RWPE1 (cell line): ENCODE measurements around the gene CNIH2.

Experiments used
- CTCF ChIA-PET: fragments of 350-600 bp; sonication (Branson Sonifier 250); formaldehyde crosslinking; extraction: SDS; loops from one replicate; lab custom pipeline; 2021; lab: Yijun Ruan, JAX
- POLR2A ChIA-PET: fragments of 400-600 bp; formaldehyde crosslinking; extraction: SDS; loops from one replicate; lab custom pipeline; 2020; ENCODE audit warnings: antibody characterized with exemption; ENCODE audit not compliant: low non-redundant PET; lab: Yijun Ruan, JAX
- DNase-seq: peaks from one replicate; pipeline ENCODE4 v3.0.0; 2012; ENCODE audit warnings: low spot score
- H3K27ac ChIP-seq: fragments of 450-650 bp; 2 replicates; pipeline ENCODE4 v1.5.1; 2017
- TF ChIP-seq, protein P1 (sequence below): fragments of 450-650 bp; conservative IDR thresholded peaks from 2 replicates; pipeline ENCODE4 v1.5.1; 2017; ENCODE audit warnings: low read depth, mild to moderate bottlenecking

The CNIH2 gene

DNA sequence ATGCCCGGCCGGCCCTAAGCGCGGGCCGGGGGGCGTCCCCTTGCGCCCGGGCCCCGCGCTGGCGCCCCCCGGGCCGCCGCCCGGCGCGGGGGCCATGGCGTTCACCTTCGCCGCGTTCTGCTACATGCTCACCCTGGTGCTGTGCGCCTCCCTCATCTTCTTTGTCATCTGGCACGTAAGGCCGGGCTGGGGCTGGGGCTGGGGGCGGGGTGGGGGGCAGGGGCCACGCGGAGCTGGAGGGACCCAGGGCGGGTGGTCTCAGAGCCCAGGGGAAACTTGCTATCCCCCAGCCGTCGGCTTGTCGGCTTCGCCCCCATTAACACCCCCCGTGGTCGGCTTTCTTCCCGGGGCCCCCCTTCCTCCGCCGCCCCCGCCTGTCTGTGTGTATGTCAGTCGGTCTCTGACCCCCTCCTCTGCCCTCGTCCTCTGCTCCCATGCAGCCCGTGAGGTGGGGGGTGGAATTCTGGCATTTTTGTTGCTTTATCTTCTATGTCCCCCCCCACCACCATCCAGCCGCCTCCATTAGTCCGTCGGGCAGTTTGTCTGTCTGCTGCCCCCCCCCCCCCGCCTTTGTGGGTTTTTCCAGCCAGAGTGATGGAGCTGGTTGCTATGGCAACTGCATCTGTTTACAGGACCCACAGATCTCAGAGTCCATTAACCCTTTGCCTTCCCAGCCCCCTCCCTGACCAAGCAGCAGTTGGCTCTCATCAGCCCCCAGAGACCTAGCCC is 552 bp downstream of the CNIH2 start:
- ChIA-PET POLR2A (no interaction called here), CTCF (interaction anchor here (0.6 kb wide), 1 partner anchor 213 kb away, joined by 3 read pairs; no protein-coding TSS in a partner anchor)
- DNase-seq, result no peak
- TF ChIP-seq, protein P1, sequence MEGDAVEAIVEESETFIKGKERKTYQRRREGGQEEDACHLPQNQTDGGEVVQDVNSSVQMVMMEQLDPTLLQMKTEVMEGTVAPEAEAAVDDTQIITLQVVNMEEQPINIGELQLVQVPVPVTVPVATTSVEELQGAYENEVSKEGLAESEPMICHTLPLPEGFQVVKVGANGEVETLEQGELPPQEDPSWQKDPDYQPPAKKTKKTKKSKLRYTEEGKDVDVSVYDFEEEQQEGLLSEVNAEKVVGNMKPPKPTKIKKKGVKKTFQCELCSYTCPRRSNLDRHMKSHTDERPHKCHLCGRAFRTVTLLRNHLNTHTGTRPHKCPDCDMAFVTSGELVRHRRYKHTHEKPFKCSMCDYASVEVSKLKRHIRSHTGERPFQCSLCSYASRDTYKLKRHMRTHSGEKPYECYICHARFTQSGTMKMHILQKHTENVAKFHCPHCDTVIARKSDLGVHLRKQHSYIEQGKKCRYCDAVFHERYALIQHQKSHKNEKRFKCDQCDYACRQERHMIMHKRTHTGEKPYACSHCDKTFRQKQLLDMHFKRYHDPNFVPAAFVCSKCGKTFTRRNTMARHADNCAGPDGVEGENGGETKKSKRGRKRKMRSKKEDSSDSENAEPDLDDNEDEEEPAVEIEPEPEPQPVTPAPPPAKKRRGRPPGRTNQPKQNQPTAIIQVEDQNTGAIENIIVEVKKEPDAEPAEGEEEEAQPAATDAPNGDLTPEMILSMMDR, result no peak
- H3K27ac ChIP-seq, result peak overlapping the region; percentile 77

DNA sequence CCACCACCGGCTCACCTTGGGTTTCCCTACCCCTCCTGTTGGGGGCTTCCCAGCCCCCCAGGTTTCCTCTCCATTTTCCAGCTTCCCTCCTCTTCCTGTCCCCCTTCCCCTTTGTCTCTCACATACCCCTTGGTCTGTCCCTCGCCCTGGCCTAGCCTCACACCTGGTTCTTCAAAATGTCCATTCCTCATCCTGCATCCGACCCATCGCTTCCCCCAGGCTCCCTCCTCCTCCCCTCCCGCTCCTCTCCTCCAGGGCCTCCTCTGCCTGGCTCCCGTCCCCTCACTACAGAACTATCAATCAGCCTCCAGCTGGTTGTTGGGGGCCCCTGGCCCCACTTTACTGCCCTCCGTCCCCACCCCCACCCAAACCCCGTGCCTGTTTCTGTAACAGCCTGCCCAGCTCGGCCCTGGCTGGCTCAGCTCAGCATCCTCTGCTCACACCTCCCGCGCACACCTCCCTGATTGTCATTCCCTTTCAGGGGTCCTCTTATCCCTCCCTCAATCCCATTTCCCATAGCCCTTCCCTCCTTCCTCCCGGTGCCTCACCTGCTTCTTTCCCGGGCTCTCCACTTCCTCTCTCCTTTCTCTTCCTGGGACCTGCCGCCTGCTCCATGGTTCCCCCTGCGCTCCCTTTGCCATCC is 1.2 kb downstream of the CNIH2 start:
- ChIA-PET CTCF (interaction anchor here (0.6 kb wide), 1 partner anchor 213 kb away, joined by 3 read pairs; no protein-coding TSS in a partner anchor), POLR2A (no interaction called here)
- TF ChIP-seq, protein P1, result no peak
- H3K27ac ChIP-seq, result no peak overlapping the region
- no peak for DNase-seq

DNA sequence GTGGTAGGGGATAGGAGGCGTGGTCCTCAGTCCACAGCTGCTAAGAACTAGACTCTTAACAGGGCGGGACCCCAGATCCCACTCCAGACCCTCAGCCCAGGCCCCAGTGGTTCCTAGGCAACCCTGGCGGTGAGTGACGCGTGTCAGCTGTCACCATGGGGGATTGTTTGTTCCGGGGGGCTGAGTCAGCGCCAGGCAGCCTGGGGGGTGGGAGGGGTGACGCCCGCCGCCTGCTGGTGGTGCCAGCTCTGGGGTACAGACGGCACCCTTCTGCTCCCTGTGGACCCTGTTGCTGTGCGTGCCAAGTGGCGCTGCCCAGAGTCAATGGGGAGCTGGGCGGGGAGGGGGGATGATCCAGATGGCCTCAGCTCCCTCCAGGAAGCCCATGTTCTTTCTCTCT is 2.5 kb downstream of the CNIH2 start:
- CTCF ChIA-PET, result interaction anchor here (0.5 to 0.7 kb wide), 2 partner anchors 83 to 671 kb away, joined by 5 read pairs; no protein-coding TSS in a partner anchor
- no peak overlapping the region for H3K27ac ChIP-seq
- no peak for DNase-seq
- TF ChIP-seq, protein P1, result no peak
- POLR2A ChIA-PET, result no interaction called here

DNA sequence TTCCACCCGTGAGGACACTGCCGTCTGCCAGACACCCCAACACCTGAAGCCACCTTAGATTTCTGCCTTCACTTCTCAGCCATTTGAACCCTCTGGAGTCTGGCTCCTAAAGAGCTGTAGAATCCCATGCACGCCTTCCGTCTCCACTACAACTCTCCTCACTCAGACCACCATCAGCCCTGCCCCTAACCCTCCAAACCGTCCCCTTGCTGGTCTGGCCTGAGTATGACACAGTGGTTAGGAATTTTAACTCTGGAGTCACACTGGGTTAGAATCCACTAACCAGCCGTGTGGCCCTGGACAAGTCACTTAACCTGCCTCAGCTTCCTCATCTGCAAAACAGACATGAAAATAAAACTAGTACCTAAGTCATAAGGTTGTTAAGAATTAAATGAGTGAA is 3.0 kb downstream of the CNIH2 start:
- ChIA-PET POLR2A (no interaction called here), CTCF (no interaction called here)
- no peak overlapping the region for H3K27ac ChIP-seq
- DNase-seq, result no peak
- TF ChIP-seq, protein P1, result no peak

DNA sequence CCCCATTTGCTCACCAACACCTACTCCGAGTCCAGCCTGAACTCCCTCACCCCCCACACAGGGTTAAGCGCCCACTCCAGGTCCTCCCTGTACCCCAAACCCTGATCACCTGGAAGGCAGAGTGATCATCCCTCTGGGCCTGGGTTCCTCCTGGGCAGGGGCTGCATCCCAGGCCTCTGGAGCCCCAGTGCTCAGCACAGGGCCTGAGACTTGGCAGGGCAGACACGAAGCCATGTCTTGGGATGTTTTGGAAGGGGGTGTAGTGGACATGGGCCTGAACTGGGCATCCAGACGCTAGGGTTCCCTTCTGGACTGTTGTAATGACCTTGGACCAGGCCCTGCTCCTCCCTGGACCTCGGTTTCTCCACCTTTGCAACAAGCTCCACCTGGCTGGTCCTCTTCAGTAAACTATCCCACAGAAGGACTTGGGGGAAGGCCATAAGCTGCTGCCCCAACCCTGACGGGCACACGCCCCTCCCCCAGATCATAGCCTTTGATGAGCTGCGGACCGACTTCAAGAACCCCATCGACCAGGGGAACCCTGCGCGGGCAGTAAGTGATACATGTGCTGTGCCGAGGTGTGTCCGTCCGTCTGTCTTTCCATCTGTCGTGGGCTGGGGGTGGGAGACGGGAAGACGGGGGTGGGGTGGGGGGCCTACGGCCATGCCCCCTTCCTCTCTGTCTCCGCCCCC is 3.9 kb downstream of the CNIH2 start:
- no peak for DNase-seq
- no peak overlapping the region for H3K27ac ChIP-seq
- ChIA-PET CTCF (interaction anchor here (0.7 to 1.4 kb wide), 6 partner anchors 8 to 1009 kb away, joined by 3 to 13 read pairs (median 4); no protein-coding TSS in a partner anchor), POLR2A (no interaction called here)
- TF ChIP-seq, protein P1, result no peak
